ENCODE results near the gene ST6GAL1.
"Not testable (repeated sequence)": the region's sequence is repeated elsewhere in the genome, so short reads cannot be mapped to it uniquely, and the experiment has no call there.

Gene ST6GAL1

DNA sequence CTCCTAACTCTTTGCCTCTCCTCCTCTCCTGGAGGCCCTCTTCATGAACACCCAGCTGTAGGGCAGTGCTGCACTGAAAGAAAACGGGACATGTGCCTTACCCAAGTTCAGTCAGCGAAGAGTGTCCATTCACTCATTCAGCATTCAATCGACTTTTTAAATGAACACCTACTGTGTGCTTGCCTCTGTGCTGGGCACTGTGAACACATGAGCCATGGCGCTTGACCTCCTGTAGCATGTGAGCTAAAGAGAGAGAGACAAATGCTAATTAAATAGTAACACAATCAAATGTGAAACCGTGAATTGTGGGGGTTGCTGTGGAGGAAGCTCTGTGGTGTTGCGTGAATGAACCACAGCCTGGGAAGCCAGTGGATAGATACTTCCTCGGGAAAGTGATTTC is 43.4 kb downstream of the ST6GAL1 start:
- DNase-seq: no peak

- DNase-seq: no peak
Observed at GRCh38 chr3:186974824-186975313, 44.5 kb downstream of the ST6GAL1 start.

DNA sequence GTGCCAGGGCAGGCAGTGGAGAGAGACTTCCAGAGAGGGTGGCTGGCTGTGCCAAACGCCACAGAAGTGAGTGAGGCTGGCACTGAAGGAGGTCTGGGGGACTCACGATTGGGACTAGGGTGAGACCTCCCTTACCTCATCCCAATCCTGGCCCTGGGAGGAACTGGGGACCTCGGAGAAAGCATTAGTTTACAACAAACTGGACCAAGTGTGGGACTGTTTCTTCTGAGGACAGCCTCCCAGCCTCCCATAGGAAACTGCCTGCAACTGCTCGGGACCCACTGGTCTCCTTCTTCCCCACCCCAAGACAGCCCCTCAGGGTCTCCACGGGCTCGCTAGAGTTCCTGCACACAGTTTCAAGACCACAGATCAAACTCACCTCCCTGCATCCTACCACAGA is 45.4 kb downstream of the ST6GAL1 start:
- DNase-seq: no peak

DNA sequence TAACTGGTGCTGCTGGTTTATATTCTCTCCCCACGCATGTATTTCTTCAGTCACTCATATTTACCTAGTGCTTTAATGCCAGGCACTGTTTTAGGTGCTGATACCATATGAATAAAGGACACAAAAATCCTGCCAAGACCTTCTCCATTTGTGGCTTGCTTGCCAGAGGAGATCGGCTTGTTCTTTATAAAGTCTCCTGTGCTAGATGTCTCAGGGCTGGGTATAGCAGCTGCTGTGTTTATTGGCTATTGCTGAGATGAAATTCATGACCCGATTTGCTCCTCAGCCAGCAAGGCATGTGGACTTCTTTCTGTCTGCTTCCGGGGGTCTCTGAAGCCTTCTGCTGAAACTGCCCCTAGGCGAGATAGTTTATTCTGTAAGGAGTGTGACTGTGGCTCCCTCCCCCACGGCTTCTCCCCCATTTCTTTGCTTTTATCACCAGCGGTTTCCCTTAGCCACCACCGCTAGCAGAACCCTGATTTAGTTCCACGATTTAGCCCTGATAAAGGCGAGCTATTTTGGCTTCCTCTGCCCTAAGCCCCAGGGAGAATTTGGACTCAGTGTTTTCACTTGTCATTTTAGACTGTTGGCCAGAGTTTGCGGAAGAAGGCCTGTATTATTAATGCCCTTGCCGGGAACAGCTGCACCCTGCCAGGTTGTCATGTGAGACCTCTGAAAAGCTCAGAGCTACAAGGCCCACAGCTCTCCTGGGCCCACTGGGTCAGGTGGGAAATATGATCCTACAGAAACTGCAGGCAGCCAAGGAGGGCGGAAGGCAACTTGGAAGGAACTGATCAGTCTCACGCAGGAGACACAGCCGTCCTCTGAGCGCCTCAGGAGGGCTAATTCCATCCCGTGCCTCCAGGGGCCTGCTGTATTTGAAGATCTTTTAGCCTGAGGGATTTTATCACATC is 46.8 kb downstream of the ST6GAL1 start:
- DNase-seq: no peak

DNA sequence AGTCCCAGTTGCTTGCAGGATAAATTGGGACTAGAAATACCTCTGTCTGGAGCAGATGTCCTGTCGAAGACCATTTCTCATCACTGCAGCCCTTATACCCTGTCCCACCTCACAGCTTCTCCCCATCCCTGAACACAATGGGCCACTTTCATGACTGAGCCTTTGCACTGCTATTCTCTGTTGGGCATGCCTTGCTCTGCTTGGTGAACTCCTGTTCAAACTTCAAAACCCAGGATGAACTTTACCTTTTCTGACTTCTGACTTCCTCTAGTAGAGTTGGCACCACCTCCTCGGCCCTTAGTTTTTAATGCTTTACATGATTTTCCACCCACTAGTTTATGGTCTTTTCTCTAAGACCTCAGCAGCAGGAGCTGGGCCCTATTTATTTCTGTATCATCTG is 48.4 kb downstream of the ST6GAL1 start:
- no peak for DNase-seq

GRCh38 chr3:186979852-186980251 is 49.5 kb downstream of the ST6GAL1 start:
- DNase-seq: no peak

GRCh38 chr3:186980989-186981388 is 50.7 kb downstream of the ST6GAL1 start:
- DNase-seq: no peak

- no peak for DNase-seq
Observed at GRCh38 chr3:186983659-186984058, 53.3 kb downstream of the ST6GAL1 start.

- DNase-seq: no peak
Observed at GRCh38 chr3:186984064-186984463, 53.7 kb downstream of the ST6GAL1 start.

- no peak for DNase-seq
Observed at GRCh38 chr3:186985661-186986364, 55.5 kb downstream of the ST6GAL1 start.

DNA sequence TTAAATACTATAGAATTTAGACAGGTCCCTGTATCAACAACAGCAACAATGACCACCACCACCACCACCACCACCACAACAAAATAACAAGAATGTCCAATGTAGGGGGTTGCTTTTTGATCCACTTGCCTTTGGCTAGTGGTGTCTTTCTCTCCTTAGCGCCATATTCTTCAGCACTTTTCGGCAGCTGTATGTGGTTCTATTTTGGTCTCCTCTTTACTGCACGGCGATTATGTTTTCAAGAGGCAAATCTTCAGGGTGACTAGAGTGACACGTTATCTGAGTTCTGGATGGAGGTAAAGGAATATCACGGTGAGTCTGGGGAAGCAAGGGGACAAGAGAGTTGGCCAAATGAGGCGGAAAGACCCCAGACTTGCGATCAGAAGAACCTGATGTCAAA is 56.1 kb downstream of the ST6GAL1 start:
- DNase-seq: no peak

DNA sequence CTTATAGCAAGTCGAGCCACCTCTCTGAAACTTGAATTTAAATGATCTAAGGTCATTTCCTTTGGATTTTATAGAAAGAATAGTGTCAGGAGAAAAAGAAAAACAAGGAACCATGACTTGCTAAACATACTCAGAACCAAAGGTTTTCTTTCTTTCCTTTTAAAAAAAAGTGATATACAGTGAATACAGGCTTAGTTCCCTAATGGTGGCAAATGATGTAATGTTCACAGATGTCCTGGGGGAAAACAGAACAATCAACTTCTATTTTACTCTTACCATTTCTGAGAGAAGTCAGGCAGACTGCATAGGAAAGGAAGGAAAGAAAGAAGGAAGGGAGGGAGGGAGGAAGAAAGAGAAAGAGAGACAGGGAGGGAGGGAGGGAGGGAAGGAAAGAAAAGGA is 56.5 kb downstream of the ST6GAL1 start:
- DNase-seq: no peak

DNA sequence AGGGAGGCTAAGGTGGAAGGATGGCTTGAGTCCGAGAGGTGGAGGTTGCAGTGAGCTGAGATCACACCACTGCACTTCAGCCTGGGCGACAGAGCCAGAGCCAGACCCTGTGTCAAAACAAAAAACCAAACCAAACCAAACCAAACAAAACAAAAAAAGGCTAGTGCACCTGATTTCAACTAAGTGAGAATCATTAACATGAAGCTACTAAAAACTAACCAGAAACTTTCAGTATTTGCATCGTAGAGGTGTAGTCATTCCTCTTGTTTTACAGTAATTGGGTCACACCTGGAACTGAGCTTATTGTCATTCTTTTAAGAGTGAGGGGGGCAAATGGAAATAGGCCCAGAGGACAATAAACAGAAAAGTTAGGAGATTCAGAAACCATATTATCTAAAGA is 58.5 kb downstream of the ST6GAL1 start:
- no peak for DNase-seq

- no peak for DNase-seq
Observed at GRCh38 chr3:186989429-186989828, 59.1 kb downstream of the ST6GAL1 start.

DNA sequence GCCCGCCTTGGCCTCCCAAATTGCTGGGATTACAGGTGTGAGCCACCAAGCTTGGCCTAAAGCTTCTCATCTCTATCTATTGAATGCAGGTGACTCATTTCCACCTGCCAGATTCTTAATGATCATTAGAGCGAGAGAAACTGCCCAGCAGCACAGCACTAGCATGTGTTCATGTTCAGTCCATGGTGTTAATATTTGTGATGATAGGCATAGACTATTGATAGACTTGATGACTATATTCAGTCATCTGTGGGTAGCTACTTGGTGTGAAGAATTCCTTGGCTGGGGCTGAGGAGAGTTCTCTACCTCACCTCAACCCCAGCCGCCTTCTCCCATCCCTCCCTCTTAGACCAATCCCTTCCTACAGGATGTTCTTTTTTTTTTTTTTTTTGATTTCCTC is 60.0 kb downstream of the ST6GAL1 start:
- no peak for DNase-seq

- DNase-seq: no peak
Observed at GRCh38 chr3:186990878-186991308, 60.6 kb downstream of the ST6GAL1 start.

DNA sequence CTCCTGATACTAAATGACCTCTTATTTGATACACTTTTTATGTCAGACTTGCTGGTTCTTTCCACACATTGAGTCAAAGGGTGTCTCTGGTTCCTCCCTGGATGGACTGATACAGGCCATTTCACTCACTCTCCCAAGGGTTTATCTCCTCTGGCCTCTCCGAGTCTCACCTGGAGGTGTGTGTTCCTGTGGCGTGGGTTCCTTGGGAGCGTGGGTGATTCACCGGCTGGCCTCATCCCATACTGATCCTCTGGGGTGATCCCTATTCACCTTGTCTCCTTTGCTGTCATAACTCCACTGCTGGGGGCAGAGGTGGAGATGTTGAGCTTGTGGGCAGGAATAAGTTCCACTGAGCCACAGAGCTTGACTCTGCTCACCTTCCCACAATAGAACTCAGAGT is 61.1 kb downstream of the ST6GAL1 start:
- no peak for DNase-seq

- DNase-seq: not testable (repeated sequence)
Observed at GRCh38 chr3:186992096-186992495, 61.8 kb downstream of the ST6GAL1 start.

DNA sequence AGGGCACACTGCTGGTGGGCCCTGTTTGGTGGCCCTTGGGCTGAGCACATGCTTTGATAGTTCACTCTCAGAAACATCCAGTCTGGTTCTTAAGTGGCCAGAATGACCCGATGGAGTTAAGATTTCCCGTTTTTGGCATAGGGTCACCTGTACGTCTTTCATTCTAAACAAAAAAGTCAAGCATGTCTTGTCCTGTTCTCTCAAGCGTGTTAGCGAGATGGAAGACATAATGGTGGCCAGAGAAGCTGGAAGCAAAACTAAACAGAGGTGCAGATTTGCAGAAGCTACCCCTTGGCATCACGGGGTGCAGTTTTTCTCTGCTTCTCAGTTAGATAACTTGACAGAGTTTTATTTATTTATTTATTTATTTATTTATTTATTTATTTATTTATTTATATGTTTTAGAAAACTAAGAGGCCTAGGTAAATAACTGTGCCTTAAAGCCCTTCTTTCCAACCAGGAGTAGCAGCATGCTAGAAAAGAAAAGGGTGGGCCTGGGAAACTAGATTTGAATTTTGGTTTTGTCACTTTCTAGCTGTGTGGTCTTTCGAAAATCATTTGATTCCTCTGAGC is 63.0 kb downstream of the ST6GAL1 start:
- no peak for DNase-seq

GRCh38 chr3:186994000-186994955 is 64.0 kb downstream of the ST6GAL1 start:
- no peak for DNase-seq

- DNase-seq: no peak
Observed at GRCh38 chr3:186996356-186996755, 66.0 kb downstream of the ST6GAL1 start.

DNA sequence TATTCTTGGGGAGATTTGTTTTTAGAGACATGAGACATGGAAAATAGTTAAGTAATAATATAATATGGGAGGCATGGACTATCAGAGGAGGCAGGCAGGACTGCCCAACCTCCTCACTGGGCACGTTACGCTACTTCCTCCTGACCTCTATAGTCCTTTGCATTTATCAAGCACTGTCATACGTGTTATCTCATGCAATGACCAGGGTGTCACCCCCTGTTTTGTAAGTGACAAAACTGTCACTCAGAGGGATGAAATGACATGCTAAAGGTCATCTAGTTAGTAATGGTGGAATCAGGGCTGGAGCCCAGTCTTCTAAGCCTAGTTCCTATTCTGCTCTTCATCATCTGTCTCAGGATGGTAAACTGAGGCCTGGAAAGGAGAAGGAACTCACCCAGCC is 66.7 kb downstream of the ST6GAL1 start:
- DNase-seq: no peak

All from central memory CD4-positive, alpha-beta T cell (primary cell).